KOPT-K1 (cell line): ENCODE results near the gene DIO1.
"Not testable (repeated sequence)": the region's sequence is repeated elsewhere in the genome, so short reads cannot be mapped to it uniquely, and the experiment has no call there.

Source experiments
- H3K27ac ChIP-seq: fragments of 200-600 bp; sonication (generic); 2 replicates; pipeline ENCODE4 v1.5.1; 2016; ENCODE audit warnings: antibody characterized with exemption, mild to moderate bottlenecking, low read depth, low read length; ENCODE audit not compliant: poor library complexity, severe bottlenecking
- H3K36me3 ChIP-seq: fragments of 200-600 bp; sonication (generic); 2 replicates; pipeline ENCODE4 v1.5.1; 2017; ENCODE audit warnings: antibody characterized with exemption, mild to moderate bottlenecking, low read length, moderate library complexity; ENCODE audit not compliant: insufficient read depth
- H3K9me3 ChIP-seq: fragments of 200-600 bp; sonication (generic); 2 replicates; pipeline ENCODE4 v1.5.1; 2017; ENCODE audit warnings: antibody characterized with exemption, low read length, mild to moderate bottlenecking; ENCODE audit not compliant: insufficient read depth, poor library complexity, severe bottlenecking

The DIO1 gene

DNA sequence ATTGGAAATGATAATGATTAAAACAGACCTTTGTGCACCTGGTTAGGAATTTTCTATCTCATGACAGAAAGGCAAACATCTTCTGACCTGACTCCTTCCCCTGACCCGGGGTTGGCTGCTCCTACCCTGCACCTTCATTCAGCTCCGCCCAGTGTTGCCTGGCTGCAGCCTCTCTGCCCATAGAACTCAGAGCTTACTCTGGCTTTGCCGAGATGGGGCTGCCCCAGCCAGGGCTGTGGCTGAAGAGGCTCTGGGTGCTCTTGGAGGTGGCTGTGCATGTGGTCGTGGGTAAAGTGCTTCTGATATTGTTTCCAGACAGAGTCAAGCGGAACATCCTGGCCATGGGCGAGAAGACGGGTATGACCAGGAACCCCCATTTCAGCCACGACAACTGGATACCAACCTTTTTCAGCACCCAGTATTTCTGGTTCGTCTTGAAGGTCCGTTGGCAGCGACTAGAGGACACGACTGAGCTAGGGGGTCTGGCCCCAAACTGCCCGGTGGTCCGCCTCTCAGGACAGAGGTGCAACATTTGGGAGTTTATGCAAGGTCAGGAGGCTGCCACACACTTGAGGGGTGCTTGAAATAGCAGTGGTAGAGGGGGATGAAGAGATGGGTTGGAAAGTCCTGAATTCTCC is at the start of gene DIO1:
Gene DIO1 (plus strand): TSS at position 189 of the 638 bp plus-strand sequence. CDS start 24 bp downstream, at position 213.
- Histone ChIP-seq H3K9me3 (no peaks in the 10 kb centered on the region), H3K36me3 (no peaks in the 10 kb centered on the region)

DNA sequence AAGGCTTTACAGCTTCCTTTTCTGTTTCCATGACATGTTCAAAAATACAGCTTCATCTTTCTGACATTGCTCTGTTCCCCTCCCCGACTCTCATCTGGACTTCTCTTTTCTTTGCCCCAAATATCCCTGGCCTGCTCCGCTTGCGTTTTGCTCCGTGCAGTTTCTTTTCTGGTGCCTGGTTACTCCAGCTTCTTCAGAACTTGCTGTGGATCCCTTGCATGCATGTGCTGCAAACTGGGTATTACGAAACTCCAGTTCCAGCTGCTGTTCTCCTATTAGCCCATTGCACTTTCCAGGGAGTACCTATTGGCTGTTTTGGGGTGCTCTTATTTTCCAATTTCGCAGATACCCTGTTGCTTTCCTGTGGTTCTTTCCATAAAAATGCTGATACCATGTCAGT is 46.0 kb upstream of the DIO1 start:
- no peaks in the 10 kb centered on the region; the same call in 1 of the 2 replicates for H3K36me3 ChIP-seq
- H3K27ac ChIP-seq: no peak overlapping the region
- no peaks in the 10 kb centered on the region for H3K9me3 ChIP-seq

More for the DNA sequence above, at the start of gene DIO1:
- H3K27ac ChIP-seq: no peak within 1 kb of the TSS

GRCh38 chr1:53850082-53850673 is 43.8 kb upstream of the DIO1 start:
- Histone ChIP-seq H3K9me3 (no peaks in the 10 kb centered on the region), H3K27ac (no peak overlapping the region), H3K36me3 (peaks cover 15% of the 10 kb centered on the region; the same call in 1 of the 2 replicates)

GRCh38 chr1:53851571-53852285 is 42.3 kb upstream of the DIO1 start:
- peaks cover 28% of the 10 kb centered on the region; the same call in 1 of the 2 replicates for H3K36me3 ChIP-seq

GRCh38 chr1:53860967-53861411 is 33.0 kb upstream of the DIO1 start:
- Histone ChIP-seq H3K9me3 (no peaks in the 10 kb centered on the region), H3K36me3 (peaks cover 31% of the 10 kb centered on the region; the same call in 1 of the 2 replicates), H3K27ac (no peak overlapping the region)

More at GRCh38 chr1:53851571-53852285, 42.3 kb upstream of the DIO1 start:
- no peak overlapping the region for H3K27ac ChIP-seq
- no peaks in the 10 kb centered on the region for H3K9me3 ChIP-seq

- Histone ChIP-seq H3K9me3 (no peaks in the 10 kb centered on the region), H3K27ac (no peak overlapping the region), H3K36me3 (peaks cover 21% of the 10 kb centered on the region; the same call in 1 of the 2 replicates)
These were observed 31.5 kb upstream of the DIO1 start for GRCh38 chr1:53862507-53862906.

GRCh38 chr1:53868565-53868964 is 25.4 kb upstream of the DIO1 start:
- H3K27ac ChIP-seq: no peak overlapping the region
- peaks cover 28% of the 10 kb centered on the region for H3K36me3 ChIP-seq
- H3K9me3 ChIP-seq: no peaks in the 10 kb centered on the region

DNA sequence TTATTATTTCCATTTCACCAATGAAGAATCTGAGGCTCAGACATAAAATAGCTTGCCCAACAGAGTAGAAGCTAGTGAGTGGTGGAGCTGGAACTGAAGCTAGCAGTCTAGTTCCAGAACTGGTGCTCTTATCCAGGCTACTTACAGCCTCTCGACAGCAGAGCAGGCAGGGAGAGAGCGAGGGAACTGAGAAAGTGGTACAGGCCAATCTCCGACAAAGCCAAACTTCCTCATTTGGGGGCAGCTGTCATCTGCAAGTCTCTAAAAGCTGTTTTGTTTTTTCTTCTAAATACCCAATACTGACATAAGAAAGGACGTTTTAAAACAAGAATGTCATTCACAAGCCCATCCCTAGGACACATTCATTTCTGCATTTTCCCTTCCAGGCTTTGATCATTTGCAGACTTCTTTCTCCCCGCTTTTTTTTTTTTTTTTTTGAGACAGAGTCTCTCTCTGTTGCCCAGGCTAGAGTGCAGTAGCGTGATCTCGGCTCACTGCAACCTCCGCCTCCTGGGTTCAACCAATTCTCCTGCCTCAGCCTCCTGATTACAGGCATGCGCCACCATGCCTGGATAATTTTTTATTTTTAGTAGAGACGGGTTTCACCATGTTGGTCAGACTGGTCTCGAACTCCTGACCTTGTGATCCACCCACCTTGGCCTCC is 24.4 kb upstream of the DIO1 start:
- Histone ChIP-seq H3K27ac (no peak overlapping the region), H3K9me3 (no peaks in the 10 kb centered on the region), H3K36me3 (peaks cover 28% of the 10 kb centered on the region)

- peaks cover 36% of the 10 kb centered on the region for H3K36me3 ChIP-seq
These were observed 22.8 kb upstream of the DIO1 start for GRCh38 chr1:53871221-53871620.

GRCh38 chr1:53871773-53872484 is 22.1 kb upstream of the DIO1 start:
- Histone ChIP-seq H3K9me3 (no peaks in the 10 kb centered on the region), H3K36me3 (peaks cover 38% of the 10 kb centered on the region), H3K27ac (no peak overlapping the region)

More at GRCh38 chr1:53871221-53871620, 22.8 kb upstream of the DIO1 start:
- H3K27ac ChIP-seq: no peak overlapping the region
- no peaks in the 10 kb centered on the region for H3K9me3 ChIP-seq

DNA sequence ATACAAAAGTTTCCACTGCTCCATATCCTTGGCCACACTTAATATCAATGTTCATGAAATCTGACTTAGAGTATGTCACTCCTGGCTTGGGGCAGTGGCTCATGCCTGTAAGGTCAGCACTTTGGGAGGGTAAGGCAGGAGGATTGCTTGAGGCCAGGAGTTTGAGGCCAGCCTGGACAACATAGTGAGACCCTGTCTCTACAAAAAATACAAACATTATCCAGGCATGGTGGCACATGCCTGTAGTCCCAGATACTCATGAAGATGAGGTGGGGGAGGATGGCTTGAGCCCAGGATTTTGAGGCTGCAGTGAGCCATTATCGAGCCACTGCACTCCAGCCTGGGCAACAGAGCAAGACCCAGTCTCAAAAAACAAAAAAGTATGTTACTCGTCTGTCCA is 18.8 kb upstream of the DIO1 start:
- H3K27ac ChIP-seq, H3K9me3 ChIP-seq: not testable (repeated sequence)
- H3K36me3 ChIP-seq: peaks cover 42% of the 10 kb centered on the region

GRCh38 chr1:53878492-53879105 is 15.4 kb upstream of the DIO1 start:
- H3K27ac ChIP-seq: no peak overlapping the region
- H3K36me3 ChIP-seq: peaks cover 36% of the 10 kb centered on the region
- H3K9me3 ChIP-seq: no peaks in the 10 kb centered on the region

- not testable (repeated sequence) for H3K9me3 ChIP-seq, H3K27ac ChIP-seq
- peaks cover 22% of the 10 kb centered on the region for H3K36me3 ChIP-seq
These were observed 12.1 kb upstream of the DIO1 start for GRCh38 chr1:53881853-53882252.

GRCh38 chr1:53883600-53883999 is 10.4 kb upstream of the DIO1 start:
- not testable (repeated sequence) for H3K36me3 ChIP-seq, H3K9me3 ChIP-seq, H3K27ac ChIP-seq
